Measurements from ENCODE around the gene EEF1A2.
"Not testable (repeated sequence)": the region's sequence is repeated elsewhere in the genome, so short reads cannot be mapped to it uniquely, and the experiment has no call there.

The EEF1A2 gene

DNA sequence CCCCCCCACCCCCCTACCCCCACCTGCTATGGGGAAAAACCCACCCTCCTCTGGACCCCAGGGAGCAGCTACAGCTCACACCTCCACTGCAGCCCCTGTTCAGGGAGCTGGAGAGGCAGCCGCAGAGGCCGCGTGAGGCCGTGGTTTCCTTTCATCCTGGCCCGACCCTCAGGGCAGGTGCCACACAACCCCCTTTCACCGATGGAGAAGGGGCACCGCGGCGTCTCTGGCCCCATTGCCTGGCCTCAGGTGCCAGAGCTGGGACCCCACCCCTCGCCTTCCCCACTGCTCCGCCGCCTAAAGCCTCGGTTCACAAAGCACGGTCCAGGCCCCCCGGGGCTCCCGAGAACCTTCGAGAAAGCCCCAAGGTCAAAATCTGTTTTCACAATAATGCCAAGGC is 14.6 kb downstream of the EEF1A2 start:
- DNase-seq: no peak

DNA sequence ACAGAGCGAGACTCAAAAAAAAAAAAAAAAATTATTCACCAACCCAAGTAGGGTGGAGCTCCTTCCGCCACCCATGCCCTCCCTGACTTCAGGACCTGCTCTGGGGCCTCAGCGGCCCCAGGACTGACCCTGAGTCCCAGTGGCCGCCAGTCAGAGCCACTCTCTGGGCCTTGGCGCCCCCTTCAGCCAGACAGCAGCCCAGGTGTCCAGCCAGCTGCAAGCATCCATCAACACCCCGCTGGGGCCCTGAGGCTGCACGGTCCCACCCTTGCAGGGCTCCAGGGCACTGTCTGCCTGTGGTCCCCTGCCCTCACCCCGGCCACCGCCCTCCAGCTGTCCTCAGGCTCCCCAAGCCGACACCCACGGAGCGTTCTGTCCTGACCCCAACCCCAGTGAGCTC is 15.0 kb downstream of the EEF1A2 start:
- DNase-seq: no peak

DNA sequence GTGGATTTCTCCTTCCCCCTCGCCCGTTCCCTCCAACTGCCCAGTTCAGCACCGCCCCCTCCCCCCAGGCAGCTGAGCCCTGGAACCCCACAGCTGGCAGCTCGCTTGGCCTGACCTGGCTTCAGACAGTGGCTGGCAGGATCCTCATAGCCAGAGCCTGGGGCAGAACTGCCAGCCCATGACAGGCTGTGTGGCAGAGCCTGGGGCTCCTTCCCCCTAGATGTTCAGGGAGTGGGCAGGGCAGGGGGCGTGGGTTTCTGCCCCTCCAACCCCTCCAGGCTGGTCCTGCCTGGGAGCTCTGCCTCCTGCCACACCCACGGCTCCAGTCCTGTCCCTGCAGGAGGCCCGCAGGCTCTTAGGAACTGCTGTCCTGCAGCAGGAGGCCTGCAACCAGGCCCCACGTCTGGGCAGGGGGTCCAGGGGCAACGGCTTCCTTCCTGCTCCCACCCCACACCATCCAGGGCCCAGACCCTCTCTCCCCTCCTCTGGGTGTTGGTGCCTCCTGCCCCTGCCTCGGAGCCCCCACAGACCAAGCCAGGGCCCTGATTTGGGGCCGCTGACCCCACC is 16.8 kb downstream of the EEF1A2 start:
- DNase-seq: no peak

DNA sequence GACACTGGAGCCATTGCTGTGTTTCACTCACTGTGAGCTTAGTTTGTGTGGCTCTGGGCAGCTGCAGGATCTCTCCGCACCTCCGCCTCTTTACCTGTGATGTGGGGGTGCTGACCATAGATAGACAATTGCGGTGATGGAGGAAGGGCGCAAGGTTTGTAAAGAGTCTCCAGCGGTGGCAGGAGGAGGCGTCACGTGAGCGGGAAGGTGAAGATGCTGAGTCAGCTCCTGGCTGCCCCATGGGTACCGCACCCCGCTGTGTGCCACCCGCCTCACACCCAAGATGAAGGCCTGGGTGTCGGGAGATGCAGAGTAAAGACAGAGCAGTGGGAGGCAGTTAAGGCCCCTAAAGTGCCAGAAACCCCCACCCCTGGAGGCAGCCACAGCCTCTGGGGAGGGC is 17.4 kb downstream of the EEF1A2 start:
- DNase-seq: no peak

DNA sequence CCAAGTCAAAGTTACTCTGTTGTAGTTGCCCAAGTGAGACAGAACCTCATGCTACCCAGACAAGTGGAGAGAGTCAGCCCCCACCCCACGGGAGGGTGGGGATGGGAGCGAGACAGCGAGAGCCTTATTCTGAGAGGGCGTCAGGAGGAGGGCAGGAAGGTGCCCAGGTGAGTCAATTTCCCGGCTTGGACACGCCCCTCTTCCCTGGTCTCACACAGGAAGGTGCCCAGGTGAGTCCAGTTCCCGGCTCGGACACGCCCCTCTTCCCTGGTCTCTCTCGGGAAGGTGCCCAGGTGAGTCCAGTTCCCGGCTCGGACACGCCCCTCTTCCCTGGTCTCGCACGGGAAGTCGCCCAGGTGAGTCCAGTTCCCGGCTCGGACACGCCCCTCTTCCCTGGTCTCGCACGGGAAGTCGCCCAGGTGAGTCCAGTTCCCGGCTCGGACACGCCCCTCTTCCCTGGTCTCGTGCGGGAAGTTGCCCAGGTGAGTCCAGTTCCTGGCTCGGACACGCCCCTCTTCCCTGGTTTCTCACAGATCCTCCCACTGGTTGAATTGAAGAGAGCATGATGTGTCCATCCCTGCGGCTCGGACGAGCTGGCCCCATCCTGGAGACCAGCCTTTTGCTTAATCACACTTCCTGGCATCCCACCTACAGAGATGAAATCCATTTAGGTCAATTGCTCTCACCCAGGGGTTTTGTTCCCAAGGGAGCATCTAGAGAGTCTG is 19.0 kb downstream of the EEF1A2 start:
- DNase-seq: not testable (repeated sequence)

DNA sequence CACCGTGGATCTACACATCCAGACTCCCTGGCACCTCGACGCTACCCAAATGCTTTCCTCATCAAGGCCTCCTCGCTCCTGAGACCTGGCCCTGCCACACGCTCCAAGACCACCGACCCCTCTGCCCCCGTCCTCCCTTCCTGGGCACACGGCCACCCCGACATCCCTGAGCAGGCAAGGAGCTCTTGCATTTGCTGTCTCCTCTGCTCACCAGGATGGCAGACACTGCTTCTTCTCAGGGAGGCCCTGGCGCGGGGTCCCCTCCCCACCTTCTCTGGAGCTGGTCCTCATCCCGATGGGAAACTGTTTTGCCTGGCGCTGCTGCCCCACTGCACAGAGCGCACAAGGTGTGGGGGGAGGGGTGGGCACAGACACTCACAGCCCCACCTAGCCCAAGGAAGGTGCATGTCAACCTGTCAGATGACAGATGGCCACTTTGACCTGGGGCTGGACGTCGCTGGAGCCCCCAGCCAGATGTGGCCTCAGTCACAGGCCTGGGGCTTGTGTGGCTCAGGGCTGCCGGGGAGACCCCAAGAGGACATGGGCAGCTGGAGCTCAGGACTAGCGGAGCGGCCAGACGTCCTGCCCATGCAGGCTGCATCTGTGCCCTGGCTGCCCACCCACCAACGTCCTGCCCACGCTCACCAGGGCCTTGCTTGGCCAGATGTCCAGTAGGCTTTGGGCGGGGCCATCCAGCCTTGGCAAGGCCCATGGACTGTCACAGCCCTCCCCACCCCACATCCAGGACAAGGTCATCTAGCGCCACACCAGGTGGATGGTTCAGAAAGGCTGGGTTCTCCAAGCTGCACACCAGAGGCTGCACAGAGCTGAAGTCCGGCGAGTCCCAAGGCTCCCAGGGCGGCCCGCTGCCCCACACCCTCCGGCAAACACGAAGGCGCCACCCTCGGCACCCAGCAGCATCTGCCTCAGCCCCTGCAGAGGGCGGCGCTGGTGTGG is 20.3 kb downstream of the EEF1A2 start:
- DNase-seq: no peak

DNA sequence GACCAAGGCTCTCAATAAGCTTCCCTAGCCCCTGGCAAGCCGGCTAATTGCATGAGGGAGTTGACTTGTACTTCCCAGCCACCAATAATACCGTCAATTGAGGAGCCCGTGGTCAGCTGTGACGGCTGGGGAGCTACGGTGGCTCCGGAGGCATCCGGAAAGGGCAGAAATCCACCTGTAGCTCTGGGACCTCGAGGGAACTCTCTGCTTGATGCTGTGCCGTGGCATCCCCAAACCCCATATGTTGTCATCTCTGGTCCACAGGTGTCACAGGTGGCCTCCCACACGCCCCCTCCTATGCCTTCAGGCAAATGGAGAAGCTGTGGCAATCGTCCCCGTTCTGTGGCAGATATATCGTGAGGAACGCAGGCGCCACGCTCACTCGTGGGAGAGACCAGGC is 20.9 kb downstream of the EEF1A2 start:
- DNase-seq: no peak

DNA sequence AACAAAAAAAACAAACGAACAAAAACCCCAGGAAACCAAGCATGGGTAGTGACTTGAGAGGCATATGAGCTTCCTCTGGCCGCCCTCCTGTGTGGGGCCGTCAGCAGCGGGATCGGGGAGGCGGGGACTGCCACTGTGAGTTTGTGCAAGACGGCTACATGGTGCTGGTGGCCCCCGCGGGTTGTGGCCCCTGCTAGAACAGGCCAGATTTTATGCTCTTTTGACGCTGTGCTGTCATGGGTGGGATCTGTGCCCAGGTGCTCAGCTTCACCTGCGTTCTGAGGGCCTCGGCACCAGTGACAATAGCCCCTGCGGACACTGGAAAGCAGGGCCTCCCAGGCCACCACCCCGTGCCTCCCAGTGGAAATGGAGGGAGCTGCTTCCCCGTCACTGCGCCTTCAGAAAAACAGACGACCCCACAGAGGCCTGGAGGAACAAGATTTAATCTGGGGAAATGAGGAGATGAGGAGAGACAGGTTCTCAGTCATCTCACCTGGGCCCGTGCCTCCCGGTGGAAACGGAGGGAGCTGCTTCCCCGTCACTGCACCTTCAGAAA is 21.7 kb downstream of the EEF1A2 start:
- no peak for DNase-seq

DNA sequence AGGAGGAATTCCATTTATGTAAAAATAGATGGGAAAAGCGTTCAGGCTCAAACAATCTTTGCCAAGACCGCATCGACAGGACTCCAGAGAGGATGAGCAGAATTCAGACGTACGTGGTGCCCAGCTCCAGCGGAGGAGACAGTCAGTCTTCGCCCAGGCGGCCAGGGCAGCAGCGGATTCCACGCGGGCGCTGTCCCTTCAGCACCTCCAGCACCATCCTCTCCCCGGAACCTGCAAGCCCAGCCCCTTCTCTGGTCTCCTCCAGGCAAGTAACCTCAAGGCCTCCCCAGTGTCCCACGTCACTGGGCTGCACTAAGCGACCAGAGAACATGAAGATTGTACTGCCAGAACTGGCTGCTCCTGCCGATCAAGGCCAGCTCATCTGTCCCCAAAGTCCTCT is 23.7 kb downstream of the EEF1A2 start:
- DNase-seq: no peak

DNA sequence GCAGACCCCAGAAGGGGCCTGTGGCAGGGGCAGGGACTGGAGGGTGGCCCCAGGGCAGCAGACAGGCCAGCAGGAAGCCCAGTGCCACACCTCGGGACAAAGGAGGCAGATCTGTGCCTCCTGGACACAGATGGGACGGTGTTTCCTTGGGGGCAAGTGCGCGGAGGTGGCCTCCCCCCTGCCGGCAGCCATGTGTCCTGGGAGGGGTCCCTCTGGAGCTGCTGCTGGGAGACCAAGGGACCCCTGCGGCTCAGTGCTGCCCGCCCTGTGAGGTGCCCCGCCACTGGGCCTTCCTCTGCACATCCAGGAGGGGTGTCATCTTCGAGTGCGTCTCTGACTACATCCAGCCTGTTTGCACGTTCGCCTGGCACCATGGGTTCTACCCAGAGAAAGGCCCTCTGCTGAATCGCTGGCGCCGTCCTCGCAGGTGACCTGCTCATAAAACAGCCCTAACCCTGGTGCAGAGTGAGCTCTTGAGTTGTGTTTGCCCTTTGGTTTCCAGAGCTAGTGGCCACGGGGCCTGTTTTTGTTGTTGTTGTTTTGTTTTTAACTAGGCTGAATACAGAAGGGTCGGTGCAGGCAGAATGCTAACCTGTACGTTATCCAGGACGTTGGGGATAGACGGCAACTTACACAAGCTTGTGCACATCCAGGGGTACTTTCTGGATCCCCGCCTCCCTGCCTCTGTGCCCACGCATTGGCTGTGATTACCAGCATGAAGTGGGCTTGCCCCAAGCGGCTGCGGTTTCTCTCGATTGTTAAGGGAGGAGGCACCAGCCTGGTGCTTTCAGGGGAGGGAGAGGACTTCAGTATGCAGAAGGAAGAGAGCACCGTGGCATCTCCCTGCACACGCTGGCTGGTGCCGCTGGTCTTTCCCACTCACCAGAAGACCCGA is 25.1 kb downstream of the EEF1A2 start:
- no peak for DNase-seq

DNA sequence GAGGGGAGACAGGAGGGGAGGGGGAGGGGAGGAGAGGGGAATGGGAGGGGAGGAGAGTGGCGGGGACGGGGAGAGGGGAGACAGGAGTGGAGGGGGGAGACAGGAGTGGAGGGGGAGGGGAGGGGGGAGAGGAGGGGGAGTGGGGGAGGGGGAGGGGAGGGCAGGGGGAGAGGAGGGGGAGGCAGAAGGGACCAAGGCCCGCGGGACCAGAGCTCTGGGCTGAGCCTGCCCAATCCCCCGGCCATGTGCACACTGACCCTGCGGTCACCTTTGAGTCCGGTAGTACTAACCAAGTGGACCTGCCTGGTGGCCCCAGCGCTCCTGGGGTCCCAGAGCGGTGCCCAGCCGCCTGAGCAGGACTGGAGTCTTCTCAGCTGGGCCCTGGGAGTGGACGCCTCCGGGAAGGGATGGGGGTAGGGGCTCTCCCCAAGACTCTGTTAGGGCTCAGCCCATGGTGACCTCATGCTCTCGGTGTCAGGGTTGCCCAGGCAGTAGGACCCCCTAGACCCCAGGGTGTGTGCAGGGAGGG is 26.0 kb downstream of the EEF1A2 start:
- DNase-seq: no peak

DNA sequence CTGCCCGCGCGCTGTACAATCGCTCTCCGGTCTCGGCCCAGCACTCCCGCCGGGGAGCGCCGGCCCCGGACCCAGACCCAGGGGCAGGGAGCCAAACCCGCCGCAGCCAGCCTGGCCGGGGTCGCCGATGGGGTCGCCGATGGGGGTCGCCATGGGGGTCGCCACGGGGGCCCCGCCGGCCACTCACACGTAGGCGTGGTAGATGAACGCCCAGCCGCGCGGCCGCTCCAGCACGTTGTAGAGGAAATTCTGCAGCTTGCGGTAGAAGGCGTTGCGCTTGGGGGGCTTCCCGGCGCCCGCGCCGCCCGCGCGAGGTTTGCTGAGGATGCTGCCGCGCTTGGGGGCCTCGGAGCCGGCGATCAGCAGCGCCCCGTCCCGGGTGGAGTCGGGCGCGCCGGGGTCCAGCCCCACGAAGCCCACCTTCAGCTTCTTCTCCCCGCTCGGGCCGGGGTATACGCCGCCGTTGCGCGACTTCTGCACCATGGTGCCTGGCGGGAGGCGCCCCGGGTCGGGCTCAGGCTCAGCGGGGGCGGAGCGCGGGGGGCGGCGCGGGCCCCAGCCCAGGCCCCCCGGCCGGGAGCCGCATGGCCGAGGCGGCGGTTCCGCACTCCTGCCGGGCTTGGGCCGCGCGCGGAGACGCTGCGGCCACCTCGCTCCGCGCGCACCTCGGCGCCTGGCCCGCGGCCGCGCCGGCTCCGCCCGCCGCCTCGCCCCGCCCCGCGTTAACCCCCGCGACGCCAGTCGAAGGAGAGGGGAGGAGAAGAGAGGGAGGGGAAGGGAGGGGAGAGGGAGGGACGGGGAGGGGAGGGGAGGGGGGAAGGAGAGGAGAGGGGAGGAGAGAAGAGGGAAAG is 26.7 kb downstream of the EEF1A2 start, which contains the start of gene KCNQ2:
Gene KCNQ2 (minus strand): TSS at position 675 of the 851 bp plus-strand sequence. CDS start 192 bp downstream, at position 483.
- DNase-seq: no peak

DNA sequence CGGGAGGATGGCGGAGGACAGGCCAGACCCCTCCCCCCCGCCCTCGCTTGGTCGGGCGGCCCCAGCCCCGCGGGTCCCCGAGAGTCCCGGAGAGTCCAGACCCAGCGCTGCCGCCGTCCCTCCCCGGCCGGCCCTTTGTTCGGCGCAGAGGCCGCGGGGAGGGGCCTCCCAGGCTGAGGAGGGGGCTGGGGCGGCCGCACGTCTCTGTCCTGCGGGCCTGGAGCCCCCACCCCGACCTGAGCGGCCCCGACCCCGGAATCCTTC is 27.2 kb downstream of the EEF1A2 start:
- no peak for DNase-seq

DNA sequence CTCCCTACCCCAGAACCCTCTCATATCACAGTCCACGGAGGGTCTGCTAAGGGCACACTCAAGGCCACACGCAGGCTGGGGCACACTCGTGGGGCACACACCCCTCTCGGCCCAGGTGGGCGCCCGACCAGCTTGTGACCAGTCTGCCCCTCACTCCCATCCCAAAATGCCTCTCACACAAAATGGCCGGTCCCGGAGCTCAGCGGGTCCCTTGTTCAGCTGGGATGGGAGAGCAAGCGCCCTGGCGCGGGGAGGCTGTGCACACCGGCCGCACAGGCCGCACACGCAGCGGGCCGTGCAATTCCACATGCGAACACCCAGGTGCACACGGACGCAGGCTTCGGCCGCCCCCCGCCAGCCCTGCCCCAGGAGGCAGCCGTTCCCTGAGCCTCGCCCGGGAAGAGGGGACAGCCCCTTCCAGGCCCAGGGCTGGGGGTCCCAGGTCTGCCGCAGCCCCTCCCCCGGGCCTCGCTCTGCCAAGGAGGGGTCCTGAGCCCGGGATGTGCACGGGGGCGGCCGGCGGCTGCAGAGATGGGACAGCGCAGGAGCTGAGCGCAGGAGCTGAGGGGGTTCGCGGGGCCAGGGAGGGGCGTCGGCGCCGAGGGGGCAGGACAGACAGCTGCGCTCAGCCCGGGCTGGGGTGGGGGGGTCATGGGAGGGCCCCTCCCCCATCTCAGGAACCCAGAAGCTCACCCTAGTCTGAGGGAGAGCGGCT is 27.7 kb downstream of the EEF1A2 start:
- no peak for DNase-seq

DNA sequence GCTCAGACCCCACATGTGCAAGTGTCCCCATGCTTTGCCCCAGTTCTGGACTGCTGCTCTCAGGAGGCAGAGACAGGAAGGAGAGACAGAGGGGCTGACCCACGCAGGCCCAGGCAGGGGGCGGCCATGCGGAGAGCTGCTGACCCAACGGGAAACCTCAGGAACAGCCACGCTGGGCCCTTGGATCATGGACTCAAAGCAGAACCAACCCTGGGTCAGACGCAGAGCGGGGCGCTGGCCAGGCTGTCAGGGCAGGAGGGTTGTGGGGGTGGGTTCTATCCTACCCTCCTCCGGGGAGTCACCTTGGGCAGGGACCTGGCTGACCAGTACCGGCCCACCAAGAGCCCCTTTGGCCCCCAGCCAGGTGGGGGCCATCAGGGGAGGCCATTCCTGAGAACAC is 28.5 kb downstream of the EEF1A2 start:
- DNase-seq: no peak

DNA sequence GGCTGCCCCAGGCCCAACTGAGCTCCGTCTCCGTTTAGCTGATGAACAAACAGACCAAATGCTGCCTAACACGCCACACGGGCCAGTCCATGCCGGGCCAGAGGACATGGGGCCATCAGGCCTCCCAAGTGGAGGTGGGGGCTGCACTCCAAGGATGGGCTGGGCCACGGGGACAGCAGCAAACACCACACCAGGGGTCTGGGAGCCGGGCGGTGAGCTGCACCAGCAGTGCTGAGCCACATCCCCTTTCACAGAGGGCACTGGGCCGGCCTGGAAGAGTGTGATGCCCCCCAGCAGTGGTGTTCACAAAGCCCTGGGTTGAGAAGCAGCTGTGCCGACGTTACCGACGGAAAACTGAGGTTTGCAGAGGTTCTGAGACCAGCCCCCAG is 29.2 kb downstream of the EEF1A2 start:
- no peak for DNase-seq

DNA sequence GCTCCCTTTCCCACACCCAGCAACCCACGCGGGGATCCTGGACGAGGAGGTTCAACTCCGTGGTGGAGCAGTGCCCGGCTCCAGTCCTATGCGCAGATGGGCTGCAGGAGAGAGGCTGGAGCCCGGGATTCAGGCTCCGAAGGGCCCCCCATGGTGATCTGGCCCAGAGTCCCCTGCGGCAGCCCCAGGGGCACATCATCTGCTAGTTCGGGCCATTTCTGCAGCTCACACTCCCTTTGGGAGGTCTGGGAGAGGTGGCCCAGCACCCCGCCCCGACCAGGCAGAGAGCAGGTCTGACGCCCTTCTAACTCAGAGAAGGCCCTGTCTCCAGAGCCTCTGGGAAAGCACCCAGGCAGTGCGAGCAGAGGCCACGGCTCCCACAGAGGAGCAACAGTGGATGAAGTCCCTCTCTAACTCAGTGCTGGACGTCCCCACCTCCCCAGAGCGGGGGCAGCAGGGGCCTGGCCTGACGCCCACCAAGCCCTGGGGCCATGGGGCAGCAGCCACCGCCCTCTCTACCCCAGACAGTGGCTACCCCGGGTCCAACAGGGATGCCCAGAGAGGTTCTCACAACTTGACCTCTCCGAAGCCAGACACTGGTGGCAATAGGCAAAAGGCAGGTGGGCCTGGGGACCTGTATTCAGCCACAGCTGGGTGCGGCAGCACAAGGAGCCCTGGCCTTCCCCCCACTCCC is 29.7 kb downstream of the EEF1A2 start:
- DNase-seq: no peak

DNA sequence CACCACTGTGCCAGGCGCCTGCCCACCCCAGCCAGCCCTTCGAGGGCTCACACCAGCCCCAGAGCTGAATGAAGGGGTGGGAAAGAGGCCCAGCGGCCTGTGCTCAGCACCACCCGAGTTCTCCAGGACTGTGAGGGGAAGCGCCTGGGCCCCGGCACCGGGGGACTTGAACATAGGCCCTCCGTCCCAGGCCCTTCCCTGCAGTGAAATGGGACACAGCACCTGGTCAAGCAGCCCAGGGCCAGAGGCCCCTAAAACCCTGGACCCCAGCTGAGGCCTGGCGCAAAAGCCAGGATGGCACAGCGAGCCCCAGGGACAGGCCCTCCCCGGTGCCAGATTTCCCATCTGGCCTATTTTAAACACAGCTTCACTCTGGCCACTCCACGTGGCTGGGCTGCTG is 30.5 kb downstream of the EEF1A2 start:
- DNase-seq: no peak

DNA sequence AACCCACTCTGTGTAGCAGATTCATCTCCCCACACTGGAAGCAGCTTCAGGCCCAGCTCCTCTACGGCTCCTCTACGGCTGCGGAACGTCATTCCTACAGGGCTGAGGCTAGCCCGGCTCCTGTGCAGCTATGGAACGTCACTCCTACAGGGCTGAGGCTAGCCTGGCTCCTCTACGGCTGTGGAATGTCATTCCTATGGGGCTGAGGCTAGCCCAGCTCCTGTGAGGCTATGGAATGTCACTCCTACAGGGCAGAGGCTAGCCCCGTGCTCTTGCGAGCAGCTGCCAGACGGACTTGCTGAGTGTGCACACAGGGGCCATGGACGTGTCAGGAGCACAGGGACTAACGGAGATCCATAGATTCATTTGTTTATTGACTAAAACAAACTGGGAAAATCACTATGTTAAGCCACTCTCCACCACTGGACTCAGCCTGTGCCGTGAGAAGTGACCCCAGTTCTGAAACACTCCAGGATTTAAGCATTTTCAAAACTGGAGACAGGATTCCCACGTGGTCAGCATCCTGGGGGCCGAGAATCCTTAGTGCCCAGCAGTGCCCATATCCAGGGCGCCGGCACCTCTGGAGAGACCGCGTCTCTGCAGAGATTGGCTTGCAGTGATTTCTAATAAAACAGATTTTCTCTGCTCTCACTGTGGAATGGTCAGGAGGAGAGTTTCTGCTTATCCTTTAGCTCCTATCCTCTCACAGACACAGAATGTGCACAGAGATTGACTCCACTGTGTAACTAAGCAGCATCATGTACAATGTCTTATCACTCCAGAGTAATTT is 31.4 kb downstream of the EEF1A2 start:
- DNase-seq: no peak

All from NCI-H510A (cell line).